Renal cortex interstitium (tissue), 11 donors: ENCODE results near the gene NPAS3. TPM values are rescaled to one million over a fixed set of nuclear protein-coding genes. Genes with fewer than 3 reads are reported as not detected.

ENCODE experiments used
- DNase-seq, 11 donors: peaks; one replicate each; pipeline ENCODE4 v3.0.0-alpha.2; 2013; ENCODE audit warnings: low read depth in 9 of 11, low spot score in 4 of 11; ENCODE audit errors: extremely low read depth in 1 of 11
- polyA plus RNA-seq, 3 donors: library from polyadenylated mRNA; unstranded; fragments of 120-200 nt; gene quantifications; one replicate each; pipeline ENCODE4 v1.2.1, GENCODE V29; 2013; ENCODE audit not compliant: insufficient read length in 3 of 3

NPAS3 gene
- polyA plus RNA-seq, 3 donors = 6.3 to 8.9 (median 8.7) TPM

DNA sequence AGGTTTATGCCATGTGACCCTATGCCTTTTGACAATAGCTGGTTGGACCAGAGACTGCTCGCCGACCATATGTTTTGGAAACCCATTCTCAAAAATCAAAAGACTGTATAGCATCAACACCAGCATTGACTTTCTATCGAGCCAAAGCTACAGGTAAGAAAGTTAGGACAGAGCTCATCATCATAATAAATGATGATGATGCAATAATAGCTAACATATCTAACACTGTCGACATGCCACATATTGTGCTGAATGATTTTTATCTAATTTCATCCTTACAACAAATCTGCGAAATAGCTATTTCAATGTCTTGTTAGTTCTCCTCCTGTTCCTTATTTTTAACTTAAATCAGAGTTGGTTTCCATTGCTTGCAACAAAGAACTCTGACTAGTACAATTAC is 909.3 kb downstream of the NPAS3 start:
- DNase-seq = no peak

DNA sequence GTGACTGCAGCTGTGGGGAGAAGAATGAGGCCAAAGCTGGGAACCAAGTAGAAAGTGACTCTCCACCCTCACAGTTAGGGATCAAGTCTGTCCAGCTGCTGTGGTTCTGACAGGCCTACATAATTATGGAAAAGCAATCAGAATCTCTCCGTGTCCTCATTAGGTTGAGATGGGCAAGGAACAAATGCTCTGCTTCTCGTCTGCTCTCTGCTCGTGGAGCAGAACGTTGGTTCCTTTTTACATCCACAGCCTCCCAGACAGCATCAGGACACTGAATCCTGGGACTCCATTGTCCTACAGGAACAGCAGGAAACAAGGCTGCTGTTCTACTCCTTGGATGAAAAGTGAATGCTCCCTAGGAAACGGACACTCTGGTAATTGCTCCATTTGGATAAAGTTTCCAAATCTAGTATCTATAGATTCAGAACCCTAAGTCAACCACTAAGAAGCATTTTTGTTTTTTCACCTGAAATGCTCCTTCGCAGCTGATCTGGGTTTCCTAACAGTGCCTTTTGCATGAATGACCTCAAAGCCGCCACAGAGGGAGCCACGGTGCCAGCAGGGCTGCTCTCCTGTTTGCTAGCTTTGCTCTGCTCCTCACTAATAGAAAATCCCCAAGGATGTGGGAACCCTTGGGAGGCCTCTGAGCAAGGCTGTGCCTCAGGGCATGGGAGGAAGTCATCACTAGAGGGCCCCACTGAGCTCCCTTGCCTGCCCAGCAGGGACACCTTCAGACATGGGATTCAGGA is 910.2 kb downstream of the NPAS3 start:
- DNase-seq = peak; percentile 36 to 81 (median 62)

DNA sequence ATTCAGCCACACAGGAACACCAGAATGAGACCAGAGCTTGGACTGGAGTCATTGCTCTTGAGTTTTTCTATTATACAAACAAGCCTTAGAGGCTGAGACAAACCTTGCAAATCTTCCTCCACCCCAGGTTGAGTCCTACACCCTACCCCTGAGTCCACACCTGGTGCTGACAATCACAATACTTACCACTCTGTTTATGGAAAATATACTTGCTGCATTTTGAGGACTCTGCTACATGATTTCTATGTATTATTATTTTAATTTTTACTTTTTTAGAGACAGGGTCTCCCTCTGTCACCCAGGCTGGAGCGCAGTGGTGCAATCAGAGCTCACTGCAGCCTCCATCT is 910.7 kb downstream of the NPAS3 start:
- no peak for DNase-seq

DNA sequence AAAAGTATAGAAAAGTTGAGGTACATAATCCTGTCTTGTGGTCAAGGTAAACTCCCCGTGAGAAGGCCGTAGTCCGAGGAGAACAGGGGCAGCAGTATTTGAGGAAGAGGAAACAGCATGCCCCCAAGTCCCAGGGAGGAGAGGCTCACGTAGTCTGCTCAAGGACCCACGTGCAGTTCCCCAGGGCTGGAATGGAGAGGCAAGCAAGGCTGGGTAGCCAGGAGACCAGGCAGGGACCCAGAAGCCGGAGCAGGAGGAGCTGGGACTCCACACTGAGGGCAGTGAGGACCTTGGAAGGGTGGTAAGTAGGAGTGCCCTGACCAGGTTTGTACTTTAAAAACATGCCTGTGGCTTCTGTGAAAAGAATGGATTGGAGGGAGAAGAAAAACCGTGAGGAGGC is 912.1 kb downstream of the NPAS3 start:
- no peak for DNase-seq

DNA sequence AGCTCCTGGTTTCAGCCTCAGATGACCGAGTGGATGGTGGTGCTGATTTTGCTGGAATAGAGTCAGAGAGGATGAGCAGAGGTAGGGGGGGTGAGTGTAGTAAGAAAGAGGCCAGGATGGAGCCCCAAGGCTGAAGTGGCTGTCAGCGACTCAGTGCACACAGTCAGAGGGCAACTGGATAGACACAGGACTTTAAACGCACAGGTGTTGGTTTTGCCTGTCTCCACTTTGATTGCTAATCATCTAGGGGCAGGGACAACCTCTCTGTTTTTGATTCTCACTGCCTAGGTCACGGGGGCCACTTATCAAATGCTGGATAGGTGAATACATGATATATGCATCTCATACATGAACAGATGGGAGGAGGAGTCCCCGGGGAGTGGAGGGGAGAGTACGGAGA is 912.7 kb downstream of the NPAS3 start:
- DNase-seq = no peak

DNA sequence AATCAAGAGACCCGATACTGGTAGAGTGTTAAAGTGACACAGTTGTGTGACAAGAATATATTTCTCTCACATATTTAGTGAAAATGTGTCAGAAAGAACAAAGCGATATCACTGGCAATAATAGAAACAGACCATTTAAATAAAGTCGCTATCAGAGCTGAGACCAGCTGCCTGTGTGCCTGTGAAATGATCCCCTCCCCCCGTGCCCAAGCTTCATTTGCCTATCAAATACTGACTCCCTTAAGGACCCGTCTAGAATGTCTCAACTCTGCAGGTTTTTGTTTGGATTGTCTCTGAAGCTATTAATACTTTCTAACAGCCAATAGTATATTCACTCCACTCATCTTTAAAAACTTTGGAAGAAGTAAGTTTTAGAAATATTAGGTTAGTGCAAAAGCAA is 913.3 kb downstream of the NPAS3 start:
- no peak for DNase-seq
